ENCODE results near the gene ZNF558. TPM values are rescaled to one million over a fixed set of nuclear protein-coding genes. Genes with fewer than 3 reads are reported as not detected.
A peak's percentile ranks its signal among the peaks of the same experiment; 100 is the strongest.

Gene ZNF558
- 7.9 TPM for polyA plus RNA-seq

DNA sequence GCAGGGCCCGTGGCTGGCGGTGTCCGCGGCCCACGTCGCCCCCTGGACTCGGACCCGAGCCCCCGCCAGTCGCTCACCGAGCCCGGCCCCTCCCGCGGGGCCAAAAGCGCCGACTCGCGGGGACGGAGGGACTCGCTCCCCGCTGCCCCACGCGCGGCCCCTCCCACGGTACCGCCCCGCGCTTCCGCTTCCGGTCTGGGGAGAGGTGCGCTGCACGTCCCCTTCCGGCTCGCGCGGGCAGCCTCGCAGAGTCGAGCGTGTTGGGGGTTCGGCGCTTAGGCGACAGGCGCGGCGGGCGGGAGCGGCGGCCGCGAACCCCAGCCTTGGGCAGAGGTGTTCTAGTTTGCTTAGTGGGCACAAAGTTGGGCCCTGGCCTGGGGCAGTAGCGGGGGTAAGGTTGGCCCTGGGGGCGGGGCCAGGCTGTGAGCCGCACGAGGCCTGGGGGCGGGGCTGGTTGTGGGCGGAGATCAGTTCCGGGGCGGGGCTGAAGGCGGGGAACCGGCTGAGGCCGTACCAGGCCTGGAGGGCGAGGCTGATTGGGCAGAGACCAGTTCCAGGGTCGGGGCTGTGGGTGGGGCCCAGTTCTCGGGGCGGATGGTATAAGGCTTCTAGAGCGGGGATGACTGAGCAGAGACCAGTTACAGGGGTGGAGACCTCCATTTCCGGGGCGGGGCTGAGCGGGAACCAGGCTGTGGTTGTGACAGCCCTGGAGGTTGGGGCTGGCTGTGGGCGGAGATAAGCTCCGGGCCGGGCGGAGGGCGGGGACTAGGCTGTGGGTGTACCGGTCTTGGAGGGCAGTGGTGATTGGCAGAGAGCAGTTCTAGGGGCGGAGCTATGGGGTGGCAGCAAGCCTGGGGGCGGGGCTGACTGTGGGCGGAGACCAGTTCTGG lies at the start of gene ZNF558, which contains the start of gene MBD3L1:
TSS of gene ZNF558 (minus strand) at position 173 of the 890 bp plus-strand sequence. CDS start 9,645 bp downstream, outside the sequence.
TSS of gene MBD3L1 (plus strand) at position 246 of the 890 bp plus-strand sequence. CDS start 10,302 bp downstream, outside the sequence.
- H3K4me1 Mint-ChIP-seq: peaks cover 0 to 8% (median 4%) of the 10 kb centered on the region in 3 donors
- H3K9me3 Mint-ChIP-seq: peaks cover 0 to 7% (median 6%) of the 10 kb centered on the region in 3 donors
- H3K27ac Mint-ChIP-seq: peak within 1 kb of the TSS; percentile 89 to 98 (median 97)
- H3K27me3 Mint-ChIP-seq: no peaks in the 10 kb centered on the region
- peaks cover 8% of the 10 kb centered on the region for H3K36me3 Mint-ChIP-seq
- peak within 1 kb of the TSS; percentile 87 to 97 (median 92) for H3K4me3 Mint-ChIP-seq

DNA sequence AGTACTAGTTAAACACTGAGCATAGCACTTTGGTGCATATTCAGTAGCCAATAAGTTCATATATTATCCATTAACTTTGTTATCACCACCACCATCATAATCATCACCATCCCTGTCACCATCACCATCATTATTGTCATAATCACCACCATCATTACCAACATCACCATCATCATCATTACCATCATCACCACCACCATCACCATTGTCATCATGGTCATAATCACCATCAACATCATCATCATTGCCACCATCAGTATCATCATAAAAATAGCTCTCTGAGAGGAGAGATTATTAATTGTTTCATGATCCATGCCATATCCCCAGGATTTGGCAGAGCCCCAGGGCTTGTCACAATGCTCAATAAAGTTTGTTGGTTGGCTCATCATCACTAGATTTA lies 49.4 kb upstream of the ZNF558 start:
- Mint-ChIP-seq H3K27ac (no peak overlapping the region), H3K4me3 (no peak overlapping the region), H3K27me3 (no peaks in the 10 kb centered on the region), H3K4me1 (peaks cover 0 to 2% (median 0%) of the 10 kb centered on the region in 3 donors), H3K9me3 (peaks cover 10 to 18% (median 13%) of the 10 kb centered on the region in 3 donors), H3K36me3 (peaks cover 2% of the 10 kb centered on the region)

DNA sequence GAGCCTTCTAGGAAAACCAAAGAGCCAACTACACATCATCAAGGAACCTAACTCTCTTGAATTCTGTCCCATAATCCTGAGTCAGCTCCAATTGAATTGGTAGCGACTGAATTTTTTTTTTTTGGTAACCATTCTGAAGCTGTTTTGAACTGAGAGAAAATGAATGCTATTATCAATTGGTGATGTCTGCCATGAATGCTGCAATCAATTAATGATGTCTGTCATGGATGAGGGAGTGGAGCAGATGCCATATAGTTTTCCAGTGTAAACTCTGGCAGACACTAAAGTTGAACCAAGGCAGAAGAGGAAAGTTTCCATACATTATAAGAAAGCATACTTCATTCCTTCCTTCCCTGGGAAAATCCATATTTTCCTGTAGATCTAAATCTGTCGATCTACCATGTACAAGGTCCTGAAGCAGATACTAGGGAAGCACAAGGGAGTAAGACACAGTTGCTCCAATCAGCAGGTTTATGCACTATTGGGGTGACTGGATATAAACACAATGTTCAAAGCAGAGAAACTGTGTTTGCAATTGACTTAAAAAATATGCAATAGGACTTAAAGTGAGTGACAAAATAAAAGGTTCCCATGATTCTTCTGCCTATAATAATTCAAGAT lies 48.9 kb upstream of the ZNF558 start:
- H3K9me3 Mint-ChIP-seq: peaks cover 10 to 18% (median 13%) of the 10 kb centered on the region in 3 donors
- H3K27me3 Mint-ChIP-seq: no peaks in the 10 kb centered on the region
- no peak overlapping the region for H3K27ac Mint-ChIP-seq
- peaks cover 0 to 2% (median 0%) of the 10 kb centered on the region in 3 donors for H3K4me1 Mint-ChIP-seq
- peaks cover 2% of the 10 kb centered on the region for H3K36me3 Mint-ChIP-seq
- no peak overlapping the region for H3K4me3 Mint-ChIP-seq

DNA sequence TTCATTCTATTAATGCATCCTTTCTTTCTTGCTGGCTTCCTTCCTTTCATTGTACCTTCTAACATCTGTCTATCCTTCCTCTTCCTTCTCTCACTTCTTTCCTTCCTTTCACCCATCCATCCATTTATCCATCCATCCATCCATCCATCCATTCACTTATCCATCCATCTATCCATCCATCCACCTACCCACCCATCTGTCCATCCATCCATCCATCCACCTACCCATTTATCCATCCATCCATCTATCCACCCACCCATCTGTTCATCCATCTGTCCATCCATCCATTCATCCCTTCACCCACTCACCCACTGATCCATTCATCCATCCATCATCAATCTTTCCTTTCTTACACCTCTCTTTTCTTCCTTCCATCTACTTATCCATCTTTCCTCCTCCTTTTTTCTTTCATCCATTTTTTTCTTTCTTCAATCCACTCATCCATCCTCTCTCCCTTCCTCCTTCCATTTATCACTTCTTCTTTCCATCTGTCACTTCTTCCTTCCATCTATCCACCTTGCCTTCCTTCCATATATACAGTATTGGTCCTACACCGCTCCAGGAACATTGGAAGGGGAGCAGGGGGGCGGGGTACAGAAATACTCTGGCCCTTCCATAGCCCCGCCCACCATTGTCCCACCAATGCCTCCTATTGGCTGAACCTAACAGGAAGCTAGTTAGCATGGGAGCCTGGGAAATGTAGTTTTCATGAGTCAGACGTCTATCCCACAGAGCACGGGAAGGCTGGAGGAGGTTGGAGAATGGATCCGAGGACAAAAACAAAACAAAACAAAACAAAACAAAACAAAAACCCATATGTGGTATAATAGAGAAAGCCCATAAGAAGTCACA lies 46.0 kb upstream of the ZNF558 start:
- H3K4me1 Mint-ChIP-seq: peaks cover 0 to 2% (median 0%) of the 10 kb centered on the region in 3 donors

DNA sequence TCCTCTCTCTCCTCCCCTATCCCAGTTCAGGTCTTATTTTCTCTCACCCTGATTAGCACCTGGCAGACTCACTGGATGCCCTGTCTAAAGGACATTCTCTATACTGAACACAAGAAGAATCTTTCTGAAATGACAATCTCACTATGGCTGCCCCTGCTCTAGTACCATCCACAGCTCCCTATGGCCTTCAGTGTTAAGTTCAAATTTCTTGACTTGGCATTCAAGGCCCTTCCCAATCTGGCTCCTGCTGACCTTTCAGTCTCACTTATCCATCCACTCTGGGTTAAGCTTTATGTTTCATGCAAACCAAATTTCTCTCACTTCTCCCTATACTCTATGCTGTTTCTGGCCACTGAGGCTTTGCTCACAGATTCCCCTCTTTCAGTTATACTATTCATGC lies 34.2 kb upstream of the ZNF558 start:
- Mint-ChIP-seq H3K27me3 (peaks cover 6% of the 10 kb centered on the region), H3K36me3 (peaks cover 2% of the 10 kb centered on the region), H3K9me3 (peaks cover 2 to 4% (median 3%) of the 10 kb centered on the region in 3 donors), H3K4me1 (no peaks in the 10 kb centered on the region), H3K4me3 (no peak overlapping the region), H3K27ac (no peak overlapping the region)

More for the DNA sequence above, 46.0 kb upstream of the ZNF558 start:
- no peak overlapping the region for H3K4me3 Mint-ChIP-seq
- peaks cover 2% of the 10 kb centered on the region for H3K36me3 Mint-ChIP-seq
- H3K27me3 Mint-ChIP-seq: peaks cover 1% of the 10 kb centered on the region
- peaks cover 10 to 18% (median 13%) of the 10 kb centered on the region in 3 donors for H3K9me3 Mint-ChIP-seq
- peak overlapping the region in 1 of 3 donors; percentile 36 for H3K27ac Mint-ChIP-seq

DNA sequence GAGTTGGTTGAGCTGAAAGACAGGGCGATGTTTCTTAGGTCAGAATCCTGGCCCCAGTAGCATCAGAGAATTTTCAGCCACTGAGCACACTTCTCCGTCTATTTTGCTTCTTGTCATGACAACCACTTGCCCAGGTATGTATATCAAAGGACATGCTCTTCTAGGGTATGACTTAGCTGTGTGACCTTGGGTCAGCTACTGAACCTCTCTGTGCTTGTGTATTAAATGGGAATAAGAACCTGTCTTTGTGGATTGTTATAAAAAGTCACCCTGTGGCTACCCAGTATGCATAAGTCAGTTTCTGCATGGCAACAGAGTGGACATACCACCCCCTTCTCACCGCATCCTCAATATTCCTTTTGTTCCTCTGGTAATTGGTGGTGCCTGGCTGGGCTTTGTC lies 26.2 kb upstream of the ZNF558 start:
- peaks cover 3% of the 10 kb centered on the region for H3K27me3 Mint-ChIP-seq
- H3K27ac Mint-ChIP-seq: no peak overlapping the region
- no peak overlapping the region for H3K4me3 Mint-ChIP-seq
- H3K4me1 Mint-ChIP-seq: peaks cover 0 to 2% (median 0%) of the 10 kb centered on the region in 3 donors
- H3K36me3 Mint-ChIP-seq: peaks cover 6% of the 10 kb centered on the region
- peaks cover 2 to 6% (median 4%) of the 10 kb centered on the region in 3 donors for H3K9me3 Mint-ChIP-seq

DNA sequence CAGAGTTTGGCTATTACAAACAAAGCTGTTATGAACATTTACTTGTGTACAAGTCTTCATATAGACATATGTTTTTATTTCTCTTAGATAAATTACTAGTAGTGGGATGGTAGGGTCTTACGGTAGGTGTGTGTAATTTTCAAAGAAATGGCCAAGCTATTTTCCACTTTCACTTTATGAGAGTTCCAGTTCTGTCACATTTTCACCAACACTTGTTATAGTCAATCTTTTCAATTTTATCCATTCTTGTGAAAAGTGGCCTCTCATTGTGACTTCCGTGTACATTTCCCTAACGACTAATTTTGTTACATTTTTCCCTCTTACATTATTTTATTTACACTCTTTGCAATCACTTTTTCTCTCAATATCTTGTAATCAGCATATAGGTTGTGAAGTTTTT lies 18.4 kb upstream of the ZNF558 start:
- Mint-ChIP-seq H3K27me3 (peaks cover 2% of the 10 kb centered on the region), H3K27ac (no peak overlapping the region), H3K4me1 (no peaks in the 10 kb centered on the region), H3K9me3 (peaks cover 7 to 22% (median 15%) of the 10 kb centered on the region in 3 donors), H3K4me3 (peak overlapping the region in 1 of 4 donors; percentile 59), H3K36me3 (peaks cover 7% of the 10 kb centered on the region)

DNA sequence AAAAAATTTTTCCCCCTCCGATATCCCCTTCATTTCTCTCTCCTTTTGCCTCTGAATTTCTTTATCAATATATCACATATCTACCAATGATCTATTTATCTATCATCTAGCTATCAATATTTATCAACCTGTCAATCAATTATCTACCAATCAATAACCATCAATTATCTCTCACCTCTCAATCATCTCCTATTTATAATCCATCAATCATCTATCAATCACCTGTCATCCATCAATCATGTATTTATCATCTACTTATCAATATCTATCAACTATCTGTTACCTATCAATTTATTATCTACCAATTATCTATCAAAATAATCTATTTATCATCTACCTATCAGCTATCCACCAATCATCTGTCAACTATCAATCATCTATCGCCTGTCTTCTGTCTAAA lies 17.1 kb upstream of the ZNF558 start:
- Mint-ChIP-seq H3K36me3 (peaks cover 5% of the 10 kb centered on the region), H3K4me1 (no peaks in the 10 kb centered on the region), H3K4me3 (no peak overlapping the region), H3K27me3 (peaks cover 2% of the 10 kb centered on the region), H3K9me3 (peaks cover 7 to 22% (median 15%) of the 10 kb centered on the region in 3 donors), H3K27ac (peak overlapping the region in 1 of 3 donors; percentile 1)

DNA sequence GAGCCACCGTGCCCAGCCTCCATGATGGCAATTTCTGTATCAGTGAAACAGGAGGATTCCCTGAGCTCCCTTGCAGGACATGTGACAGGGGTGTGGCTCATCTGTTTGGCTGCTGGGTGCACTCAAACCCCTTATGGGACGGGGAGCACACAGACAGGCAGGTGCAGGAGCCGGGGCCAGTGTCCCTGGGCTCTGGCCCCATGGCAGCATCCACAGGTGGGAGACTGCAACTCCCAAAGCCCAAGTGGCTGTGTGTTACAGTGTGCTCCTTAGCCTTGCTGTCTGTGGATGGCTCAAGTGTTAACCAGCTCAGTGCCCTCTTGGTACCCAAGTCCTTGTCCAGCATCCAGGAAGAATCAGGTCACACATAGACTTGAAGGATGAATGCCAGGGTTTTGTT lies 14.7 kb upstream of the ZNF558 start:
- Mint-ChIP-seq H3K9me3 (peaks cover 3 to 22% (median 15%) of the 10 kb centered on the region in 3 donors), H3K4me3 (peak overlapping the region in 1 of 4 donors; percentile 37), H3K27ac (no peak overlapping the region), H3K27me3 (peaks cover 4% of the 10 kb centered on the region), H3K36me3 (peaks cover 3% of the 10 kb centered on the region), H3K4me1 (no peaks in the 10 kb centered on the region)

DNA sequence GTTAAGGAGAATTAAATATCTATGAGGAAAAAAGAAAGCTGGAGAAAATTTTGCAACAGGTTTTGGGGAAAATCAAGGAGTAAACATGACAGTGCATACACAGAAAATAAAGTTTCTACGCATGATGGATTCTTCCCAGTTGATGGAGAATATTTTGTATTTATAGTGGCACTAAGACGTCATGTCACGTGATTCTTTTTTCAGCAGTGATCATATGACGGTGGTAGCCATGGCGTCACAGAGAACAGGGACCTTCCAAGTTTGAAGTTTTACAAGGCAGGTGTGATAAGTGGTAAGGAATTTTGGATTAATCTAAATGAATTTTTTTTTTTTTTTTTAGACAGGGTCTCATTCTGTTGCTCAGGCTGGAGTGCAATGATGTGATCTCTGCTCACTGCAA lies 8.6 kb upstream of the ZNF558 start:
- H3K9me3 Mint-ChIP-seq: peaks cover 1 to 4% (median 3%) of the 10 kb centered on the region in 3 donors

DNA sequence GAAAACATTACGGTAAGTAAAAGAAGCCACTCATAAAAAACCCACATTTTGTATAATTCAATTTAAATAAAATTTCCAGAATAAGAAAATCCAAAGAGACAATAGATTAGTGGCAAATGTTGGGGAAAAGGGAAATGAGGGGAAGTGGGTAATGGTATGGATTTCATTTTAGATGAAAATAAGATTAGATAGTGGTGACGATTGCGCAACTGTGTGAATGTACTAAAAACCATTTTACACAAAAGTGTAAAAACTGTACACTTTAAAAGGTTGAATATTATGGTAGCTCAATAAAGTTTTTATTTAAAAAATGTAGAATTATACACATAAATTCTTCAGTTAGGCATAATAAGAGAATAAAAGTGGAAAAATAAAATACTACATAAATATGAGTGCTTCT lies 3.8 kb upstream of the ZNF558 start:
- Mint-ChIP-seq H3K27me3 (no peaks in the 10 kb centered on the region), H3K4me1 (peaks cover 0 to 8% (median 4%) of the 10 kb centered on the region in 3 donors), H3K4me3 (no peak overlapping the region), H3K9me3 (peaks cover 0 to 10% (median 10%) of the 10 kb centered on the region in 3 donors), H3K27ac (no peak overlapping the region), H3K36me3 (peaks cover 3% of the 10 kb centered on the region)

More for the DNA sequence above, 8.6 kb upstream of the ZNF558 start:
- Mint-ChIP-seq H3K4me3 (no peak overlapping the region), H3K36me3 (no peaks in the 10 kb centered on the region), H3K4me1 (no peaks in the 10 kb centered on the region), H3K27ac (no peak overlapping the region), H3K27me3 (peaks cover 4% of the 10 kb centered on the region)

DNA sequence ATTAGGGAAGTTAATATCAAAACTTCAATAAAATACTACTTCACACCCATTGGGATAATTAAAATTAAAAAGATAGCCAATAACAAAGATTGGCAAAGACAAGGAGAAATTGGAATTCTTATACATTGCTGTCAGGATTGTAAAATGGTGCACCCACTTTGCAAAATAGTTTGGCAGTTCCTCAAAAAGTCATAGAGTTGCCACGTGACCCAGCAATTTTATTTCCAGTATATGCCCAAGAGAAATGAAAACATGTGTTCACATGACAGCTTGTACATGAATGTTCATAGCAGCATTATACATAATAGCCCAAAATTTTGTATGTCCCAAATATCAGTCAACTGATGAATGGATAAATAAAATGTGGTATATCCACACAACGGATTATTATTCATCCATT lies 3.3 kb upstream of the ZNF558 start:
- no peaks in the 10 kb centered on the region for H3K27me3 Mint-ChIP-seq
- peaks cover 0 to 8% (median 4%) of the 10 kb centered on the region in 3 donors for H3K4me1 Mint-ChIP-seq
- H3K4me3 Mint-ChIP-seq: peak overlapping the region in 1 of 4 donors; percentile 68
- peaks cover 0 to 10% (median 10%) of the 10 kb centered on the region in 3 donors for H3K9me3 Mint-ChIP-seq
- H3K36me3 Mint-ChIP-seq: peaks cover 3% of the 10 kb centered on the region
- no peak overlapping the region for H3K27ac Mint-ChIP-seq

DNA sequence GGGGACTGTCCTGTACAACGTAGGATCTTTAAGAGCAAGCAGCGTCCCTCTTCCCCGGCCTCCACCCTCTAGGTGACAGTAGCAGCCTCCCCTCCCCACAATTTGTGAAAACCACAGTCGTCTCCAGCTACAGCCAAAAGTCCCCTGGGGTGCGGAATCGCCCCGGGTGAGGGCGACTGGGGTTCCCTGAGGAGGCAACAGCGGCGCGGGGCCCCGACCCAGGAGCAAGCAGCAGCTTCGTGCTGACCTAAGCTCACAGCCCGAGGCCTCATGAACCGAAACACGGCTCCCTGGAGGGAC lies 322 bp downstream of the ZNF558 start:
- Mint-ChIP-seq H3K9me3 (peaks cover 0 to 7% (median 6%) of the 10 kb centered on the region in 3 donors), H3K27ac (peak overlapping the region; percentile 71 to 98 (median 89)), H3K27me3 (no peaks in the 10 kb centered on the region), H3K4me1 (peaks cover 0 to 8% (median 5%) of the 10 kb centered on the region in 3 donors), H3K4me3 (peak overlapping the region; percentile 87 to 97 (median 92)), H3K36me3 (peaks cover 8% of the 10 kb centered on the region)

DNA sequence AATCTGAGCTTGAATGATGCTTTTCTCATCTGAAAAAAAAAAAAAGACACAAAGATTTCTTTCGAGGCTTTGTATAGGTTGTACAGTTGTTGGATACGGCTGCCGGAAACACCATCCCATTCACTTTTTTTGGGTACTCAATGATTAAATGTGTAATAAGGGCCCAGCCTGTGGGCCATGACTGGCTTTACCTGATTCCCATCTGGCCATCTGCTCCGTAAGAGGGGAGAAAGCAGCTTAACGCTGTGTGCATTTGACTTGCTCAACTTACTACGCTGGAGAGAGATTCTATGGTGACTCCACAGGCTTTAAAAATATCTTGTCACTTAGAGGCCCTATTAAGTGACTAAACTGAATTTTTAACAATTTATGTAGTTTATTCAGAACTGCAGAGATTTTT lies 731 bp downstream of the ZNF558 start:
- H3K27me3 Mint-ChIP-seq: no peaks in the 10 kb centered on the region
- peaks cover 0 to 7% (median 6%) of the 10 kb centered on the region in 3 donors for H3K9me3 Mint-ChIP-seq
- H3K4me1 Mint-ChIP-seq: peaks cover 0 to 8% (median 6%) of the 10 kb centered on the region in 3 donors
- peaks cover 8% of the 10 kb centered on the region for H3K36me3 Mint-ChIP-seq
- peak overlapping the region; percentile 87 to 97 (median 92) for H3K4me3 Mint-ChIP-seq
- H3K27ac Mint-ChIP-seq: peak overlapping the region in 2 of 3 donors; percentile 71 to 89
